HCT116 (cell line): ENCODE results near the gene SSRP1.
A peak's percentile ranks its signal among the peaks of the same experiment; 100 is the strongest.

Experiments
- EGR1 ChIP-seq: IDR thresholded peaks from 2 replicates; pipeline ENCODE4 v1.6.1; 2012; ENCODE audit warnings: low read depth
- POLR2A ChIP-seq: IDR thresholded peaks from 2 replicates; pipeline ENCODE4 v1.7.0; 2011; ENCODE audit warnings: borderline replicate concordance; ENCODE audit not compliant: insufficient read depth, insufficient read length; ENCODE audit errors: extremely low read depth
- TF ChIP-seq, protein P1 (sequence below), 3 experiments: fragments of 200-600 bp in 1 of 3; sonication (generic) in 1 of 3; IDR thresholded peaks in 2 of 3; conservative IDR thresholded peaks in 1 of 3; 2 replicates each; pipeline ENCODE4 v1.5.1; 2012 to 2017; ENCODE audit warnings: low read depth in 2 of 3, low read length in 2 of 3, antibody characterized with exemption in 1 of 3, borderline replicate concordance in 1 of 3, control low read depth in 1 of 3, mild to moderate bottlenecking in 1 of 3, mixed read lengths in 1 of 3, mixed run types in 1 of 3, moderate library complexity in 1 of 3; ENCODE audit not compliant: insufficient read depth in 1 of 3

- TF ChIP-seq, protein P1, sequence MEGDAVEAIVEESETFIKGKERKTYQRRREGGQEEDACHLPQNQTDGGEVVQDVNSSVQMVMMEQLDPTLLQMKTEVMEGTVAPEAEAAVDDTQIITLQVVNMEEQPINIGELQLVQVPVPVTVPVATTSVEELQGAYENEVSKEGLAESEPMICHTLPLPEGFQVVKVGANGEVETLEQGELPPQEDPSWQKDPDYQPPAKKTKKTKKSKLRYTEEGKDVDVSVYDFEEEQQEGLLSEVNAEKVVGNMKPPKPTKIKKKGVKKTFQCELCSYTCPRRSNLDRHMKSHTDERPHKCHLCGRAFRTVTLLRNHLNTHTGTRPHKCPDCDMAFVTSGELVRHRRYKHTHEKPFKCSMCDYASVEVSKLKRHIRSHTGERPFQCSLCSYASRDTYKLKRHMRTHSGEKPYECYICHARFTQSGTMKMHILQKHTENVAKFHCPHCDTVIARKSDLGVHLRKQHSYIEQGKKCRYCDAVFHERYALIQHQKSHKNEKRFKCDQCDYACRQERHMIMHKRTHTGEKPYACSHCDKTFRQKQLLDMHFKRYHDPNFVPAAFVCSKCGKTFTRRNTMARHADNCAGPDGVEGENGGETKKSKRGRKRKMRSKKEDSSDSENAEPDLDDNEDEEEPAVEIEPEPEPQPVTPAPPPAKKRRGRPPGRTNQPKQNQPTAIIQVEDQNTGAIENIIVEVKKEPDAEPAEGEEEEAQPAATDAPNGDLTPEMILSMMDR (IDR thresholded peaks at IDR 0.05 in 2 of 3, conservative IDR thresholded peaks at IDR 0.05 in 1 of 3; ENCODE audit: borderline replicate concordance in 1 of 3, insufficient read depth in 1 of 3, low read depth in 2 of 3, low read length in 2 of 3), result peak; percentile 54 to 91 (median 88)
- no peak for TF ChIP-seq POLR2A
- TF ChIP-seq EGR1, result no peak
These were observed 14.0 kb upstream of the SSRP1 start for GRCh38 chr11:57349491-57350274.
